Raji (cell line): ENCODE measurements around the gene BICD1.

Experiments used
- POLR2A ChIP-seq: IDR thresholded peaks from 2 replicates; pipeline ENCODE4 v1.6.1; 2011; ENCODE audit warnings: low read depth, low read length, control low read depth; ENCODE audit not compliant: insufficient read depth

BICD1 gene

GRCh38 chr12:32155041-32155440 is 48.4 kb downstream of the BICD1 start:
- no peak for TF ChIP-seq POLR2A

- TF ChIP-seq POLR2A: no peak
Observed at GRCh38 chr12:32155961-32156529, 49.4 kb downstream of the BICD1 start.

- no peak for TF ChIP-seq POLR2A
Observed at GRCh38 chr12:32158525-32158924, 51.9 kb downstream of the BICD1 start.

GRCh38 chr12:32159381-32159780 is 52.7 kb downstream of the BICD1 start:
- TF ChIP-seq POLR2A: no peak

GRCh38 chr12:32159925-32160324 is 53.3 kb downstream of the BICD1 start:
- TF ChIP-seq POLR2A: no peak

GRCh38 chr12:32161058-32161457 is 54.4 kb downstream of the BICD1 start:
- TF ChIP-seq POLR2A: no peak

GRCh38 chr12:32163596-32163995 is 56.9 kb downstream of the BICD1 start:
- no peak for TF ChIP-seq POLR2A

GRCh38 chr12:32166510-32166909 is 59.9 kb downstream of the BICD1 start:
- no peak for TF ChIP-seq POLR2A

GRCh38 chr12:32170437-32170998 is 63.9 kb downstream of the BICD1 start:
- no peak for TF ChIP-seq POLR2A

GRCh38 chr12:32171211-32171610 is 64.6 kb downstream of the BICD1 start:
- TF ChIP-seq POLR2A: no peak

GRCh38 chr12:32176606-32177005 is 70.0 kb downstream of the BICD1 start:
- TF ChIP-seq POLR2A: no peak

- TF ChIP-seq POLR2A: no peak
Observed at GRCh38 chr12:32178341-32179010, 71.8 kb downstream of the BICD1 start.

GRCh38 chr12:32179011-32179395 is 72.4 kb downstream of the BICD1 start:
- TF ChIP-seq POLR2A: no peak

GRCh38 chr12:32181498-32182175 is 75.0 kb downstream of the BICD1 start:
- TF ChIP-seq POLR2A: no peak

GRCh38 chr12:32183650-32184049 is 77.0 kb downstream of the BICD1 start:
- TF ChIP-seq POLR2A: no peak

GRCh38 chr12:32191445-32191844 is 84.8 kb downstream of the BICD1 start:
- TF ChIP-seq POLR2A: no peak

GRCh38 chr12:32196250-32197198 is 89.9 kb downstream of the BICD1 start:
- no peak for TF ChIP-seq POLR2A
